Skeletal muscle cell (primary cell): ENCODE measurements around the gene HNRNPA1.
"Not testable (repeated sequence)": the region's sequence is repeated elsewhere in the genome, so short reads cannot be mapped to it uniquely, and the experiment has no call there.

Experiments used
- DNase-seq: peaks from one replicate; pipeline ENCODE4 v3.0.0-alpha.2; 2010; ENCODE audit warnings: low read depth
- H3K4me3 ChIP-seq: 2 replicates; pipeline ENCODE4 v1.5.1; 2011; ENCODE audit warnings: low read depth, mild to moderate bottlenecking, control low read depth, low read length, moderate library complexity

Gene HNRNPA1

DNA sequence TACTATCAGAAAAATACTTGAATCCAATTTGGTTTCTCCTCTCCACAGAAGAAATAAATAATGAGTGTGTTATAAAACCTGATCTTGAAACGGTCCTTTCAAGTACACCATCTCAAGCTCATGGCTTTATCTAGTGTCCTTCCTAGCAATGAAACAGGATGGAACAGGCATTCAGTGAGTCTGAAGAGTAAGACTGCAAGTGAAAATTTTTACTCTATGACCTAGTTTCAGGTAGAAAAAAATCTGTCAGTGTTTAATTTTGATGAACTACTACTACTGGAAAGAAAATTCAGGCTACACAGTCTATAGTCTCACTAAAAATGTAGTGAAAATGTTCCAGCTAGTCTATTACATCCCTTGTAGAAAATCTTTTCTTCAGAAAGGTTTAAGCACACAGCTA, 8.3 kb upstream of the HNRNPA1 start:
- no peak for DNase-seq

DNA sequence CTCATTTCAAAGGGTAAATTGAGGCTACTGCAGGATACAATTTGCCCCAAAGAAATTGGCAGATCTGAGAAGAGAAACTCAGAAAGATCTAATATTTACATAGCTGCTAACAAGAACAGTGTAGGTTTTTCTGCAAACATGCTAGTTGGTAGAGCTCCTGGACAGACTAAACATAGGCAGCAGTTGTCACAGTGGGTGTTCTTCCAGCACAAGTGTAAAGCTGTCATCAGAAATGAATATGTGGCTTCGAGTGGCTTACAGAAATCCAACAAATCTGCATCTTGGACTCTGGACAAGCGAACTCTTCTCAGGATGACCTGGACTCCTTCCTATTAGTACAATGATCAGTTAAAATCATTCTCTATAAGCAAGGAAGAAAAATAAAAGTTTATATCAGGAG, 6.5 kb upstream of the HNRNPA1 start:
- DNase-seq, result no peak
- H3K4me3 ChIP-seq, result no peak overlapping the region

More for the DNA sequence above, 8.3 kb upstream of the HNRNPA1 start:
- no peak overlapping the region for H3K4me3 ChIP-seq

DNA sequence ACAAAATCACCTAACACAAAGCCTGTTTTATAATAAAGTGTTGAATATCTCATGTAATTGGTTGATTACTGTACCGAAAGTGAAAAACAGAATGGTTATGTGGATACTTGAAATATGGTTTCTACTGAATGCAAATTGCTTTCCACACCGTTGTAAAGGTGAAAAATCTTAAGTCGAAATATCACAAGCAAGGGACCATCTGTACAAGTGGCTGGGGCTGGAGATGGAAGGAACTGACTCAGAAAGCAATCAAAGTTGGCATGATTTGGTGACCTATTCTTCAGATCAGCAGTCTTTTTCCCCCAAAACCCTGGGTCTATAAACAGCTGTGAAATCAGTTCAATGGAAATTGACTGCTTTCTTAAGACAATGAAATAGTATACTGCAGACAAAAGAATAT, 4.2 kb upstream of the HNRNPA1 start:
- H3K4me3 ChIP-seq, result no peak overlapping the region
- no peak for DNase-seq

DNA sequence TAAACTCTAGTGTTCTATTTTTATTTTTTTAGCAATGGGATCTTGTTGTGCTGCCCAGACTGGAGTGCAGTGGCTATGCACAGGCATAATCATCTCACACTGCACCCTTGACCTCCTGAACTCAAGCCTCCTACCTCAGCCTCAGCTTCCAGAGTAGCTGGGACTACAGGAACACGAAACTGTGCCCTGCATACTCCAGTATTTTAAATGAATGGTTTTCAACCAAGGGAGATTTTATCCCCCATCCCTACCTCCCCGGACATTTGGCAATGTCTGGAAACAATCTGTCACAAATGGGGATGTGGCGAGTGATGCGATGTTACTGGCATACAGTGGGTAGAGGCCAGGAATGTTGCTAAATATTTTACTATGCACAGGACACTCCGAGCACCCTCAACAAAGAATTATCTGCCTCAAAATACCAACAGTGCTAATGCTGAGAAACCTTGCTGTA, 2.7 kb upstream of the HNRNPA1 start:
- no peak for DNase-seq

DNA sequence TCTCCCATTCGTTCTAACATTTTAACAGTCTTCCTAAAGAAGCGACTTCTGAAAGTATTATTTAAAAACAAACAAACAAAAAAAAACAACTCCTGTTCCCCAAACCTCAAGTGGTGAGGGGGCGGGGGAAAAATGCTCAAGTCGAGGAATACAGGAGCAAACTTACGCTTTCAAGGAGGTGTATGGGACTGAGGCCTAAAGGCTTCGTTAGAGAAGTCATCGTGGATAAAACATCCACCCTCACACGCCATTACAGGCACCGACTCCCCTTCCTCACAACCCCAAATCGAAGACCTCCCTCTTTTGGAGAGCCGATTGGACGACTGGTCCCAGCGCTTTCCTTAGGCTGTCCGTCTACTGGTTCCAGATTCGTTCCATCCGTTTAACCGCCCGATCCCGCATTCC, 1.3 kb upstream of the HNRNPA1 start:
- DNase-seq, result no peak
- H3K4me3 ChIP-seq, result peak overlapping the region; percentile 58

More for the DNA sequence above, 2.7 kb upstream of the HNRNPA1 start:
- peak overlapping the region; percentile 58 for H3K4me3 ChIP-seq

DNA sequence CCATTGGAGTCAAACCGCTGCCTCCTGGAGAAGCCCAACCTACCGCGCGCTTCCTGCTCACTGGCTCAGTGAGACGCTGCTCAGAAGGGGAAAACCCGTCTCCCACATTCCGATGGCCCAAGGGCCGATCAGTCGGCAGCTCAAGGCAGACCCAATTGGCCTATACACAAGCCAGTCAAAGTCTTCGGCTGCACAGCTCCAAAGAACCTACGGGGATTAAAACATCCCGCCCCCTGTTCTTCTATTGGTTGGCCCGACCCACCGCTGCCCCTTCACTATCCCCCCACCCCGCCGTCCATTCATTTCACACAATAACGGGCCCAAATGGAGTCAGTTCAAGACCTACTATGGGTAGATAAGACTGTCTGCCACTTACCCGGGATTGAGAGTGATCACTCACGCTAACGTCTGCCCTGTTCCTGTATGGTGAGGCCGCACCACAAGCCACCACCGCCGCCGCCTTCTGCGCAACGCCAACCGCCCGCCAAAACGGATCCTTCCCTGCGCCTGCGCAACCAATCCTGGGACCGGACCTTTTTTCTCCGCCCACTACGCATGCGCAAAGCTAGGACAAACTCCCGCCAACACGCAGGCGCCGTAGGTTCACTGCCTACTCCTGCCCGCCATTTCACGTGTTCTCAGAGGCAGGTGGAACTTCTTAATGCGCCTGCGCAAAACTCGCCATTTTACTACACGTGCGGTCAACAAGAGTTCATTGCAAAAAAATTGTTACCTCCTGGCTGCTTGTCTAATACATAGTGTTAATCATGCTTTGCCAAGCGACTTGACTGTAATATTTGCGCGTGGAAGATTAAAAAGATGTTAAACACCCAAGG, 676 bp upstream of the HNRNPA1 start, which contains the start of gene CBX5:
TSS of gene CBX5 (minus strand) at position 491 of the 836 bp plus-strand sequence. CDS start 22,472 bp downstream, outside the sequence.
- peak within 1 kb of the TSS; percentile 58 for H3K4me3 ChIP-seq
- peak; percentile 100 for DNase-seq

DNA sequence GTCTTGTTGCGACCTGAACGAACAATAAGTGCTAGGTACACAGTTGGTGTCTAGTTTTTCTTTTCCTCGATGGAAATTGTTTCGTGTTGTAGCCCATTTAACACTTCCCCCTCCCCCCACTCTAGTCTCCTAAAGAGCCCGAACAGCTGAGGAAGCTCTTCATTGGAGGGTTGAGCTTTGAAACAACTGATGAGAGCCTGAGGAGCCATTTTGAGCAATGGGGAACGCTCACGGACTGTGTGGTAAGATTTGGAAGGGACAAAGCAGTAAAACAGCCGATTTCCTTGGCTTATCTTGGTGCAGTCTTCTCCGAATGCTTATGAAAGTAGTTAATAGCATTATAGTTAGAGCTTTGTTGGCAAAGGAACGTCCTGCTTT, 724 bp downstream of the HNRNPA1 start:
- DNase-seq, result not testable (repeated sequence)
- peak overlapping the region; percentile 58 for H3K4me3 ChIP-seq

DNA sequence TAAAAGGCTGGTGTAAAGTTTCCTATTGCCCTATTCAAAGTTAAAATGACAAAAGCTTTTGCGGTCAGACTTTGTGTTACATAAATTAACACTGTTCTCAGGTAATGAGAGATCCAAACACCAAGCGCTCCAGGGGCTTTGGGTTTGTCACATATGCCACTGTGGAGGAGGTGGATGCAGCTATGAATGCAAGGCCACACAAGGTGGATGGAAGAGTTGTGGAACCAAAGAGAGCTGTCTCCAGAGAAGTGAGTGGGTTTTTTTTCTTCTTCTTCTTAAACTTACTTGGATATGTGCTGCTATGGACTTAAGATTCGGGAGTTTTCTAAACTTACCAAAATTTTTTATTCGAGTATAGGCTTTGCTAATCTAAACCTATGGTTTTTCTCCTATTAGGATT, 1.2 kb downstream of the HNRNPA1 start:
- peak overlapping the region; percentile 58 for H3K4me3 ChIP-seq
- DNase-seq, result not testable (repeated sequence)

DNA sequence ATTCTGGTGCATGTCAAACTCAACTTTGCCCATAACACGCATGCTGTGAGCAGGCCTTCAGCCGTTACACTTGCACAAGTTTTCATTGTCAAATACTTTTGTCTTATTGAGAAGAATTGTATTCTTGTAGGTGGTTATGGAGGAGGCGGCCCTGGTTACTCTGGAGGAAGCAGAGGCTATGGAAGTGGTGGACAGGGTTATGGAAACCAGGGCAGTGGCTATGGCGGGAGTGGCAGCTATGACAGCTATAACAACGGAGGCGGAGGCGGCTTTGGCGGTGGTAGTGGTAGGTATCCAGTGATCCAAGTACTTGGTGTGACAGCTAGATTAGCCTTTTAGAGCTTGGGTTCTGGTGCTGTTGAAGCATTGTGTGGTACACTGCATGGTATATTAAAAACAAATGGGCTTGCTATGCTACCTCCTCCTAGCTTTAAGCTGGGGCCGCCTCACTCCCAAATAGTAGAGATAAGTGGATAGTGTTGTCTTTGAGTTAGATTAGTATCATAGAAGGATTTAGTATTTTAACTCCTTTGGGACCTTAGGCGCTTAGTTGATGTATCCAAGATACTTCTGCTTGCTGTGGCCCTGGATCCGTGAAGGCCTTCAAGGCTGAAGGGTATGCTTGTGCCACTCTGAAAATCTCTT, 2.5 kb downstream of the HNRNPA1 start:
- DNase-seq, result no peak

DNA sequence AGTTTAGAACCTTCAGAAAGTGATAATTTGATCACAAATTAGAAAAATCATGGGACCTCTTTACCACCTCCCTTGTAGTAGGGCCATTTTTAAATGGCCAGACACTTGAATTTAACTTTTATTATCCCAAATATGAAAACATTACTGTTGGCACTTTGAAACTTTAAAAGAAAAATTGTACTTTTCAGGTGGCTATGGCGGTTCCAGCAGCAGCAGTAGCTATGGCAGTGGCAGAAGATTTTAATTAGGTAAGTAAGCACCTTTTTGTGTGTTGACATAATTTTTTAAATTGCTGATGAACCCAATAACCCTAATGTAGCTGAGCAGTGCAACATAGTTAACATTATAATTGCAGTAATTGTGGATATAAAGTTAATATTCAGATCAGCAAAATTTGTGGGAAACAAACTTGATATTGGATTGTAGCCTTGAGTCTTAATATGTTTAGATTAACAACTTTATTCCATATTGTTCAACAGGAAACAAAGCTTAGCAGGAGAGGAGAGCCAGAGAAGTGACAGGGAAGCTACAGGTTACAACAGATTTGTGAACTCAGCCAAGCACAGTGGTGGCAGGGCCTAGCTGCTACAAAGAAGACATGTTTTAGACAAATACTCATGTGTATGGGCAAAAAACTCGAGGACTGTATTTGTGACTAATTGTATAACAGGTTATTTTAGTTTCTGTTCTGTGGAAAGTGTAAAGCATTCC, 3.7 kb downstream of the HNRNPA1 start:
- peak overlapping the region; percentile 58 for H3K4me3 ChIP-seq
- DNase-seq, result not testable (repeated sequence)

More for the DNA sequence above, 2.5 kb downstream of the HNRNPA1 start:
- peak overlapping the region; percentile 58 for H3K4me3 ChIP-seq

DNA sequence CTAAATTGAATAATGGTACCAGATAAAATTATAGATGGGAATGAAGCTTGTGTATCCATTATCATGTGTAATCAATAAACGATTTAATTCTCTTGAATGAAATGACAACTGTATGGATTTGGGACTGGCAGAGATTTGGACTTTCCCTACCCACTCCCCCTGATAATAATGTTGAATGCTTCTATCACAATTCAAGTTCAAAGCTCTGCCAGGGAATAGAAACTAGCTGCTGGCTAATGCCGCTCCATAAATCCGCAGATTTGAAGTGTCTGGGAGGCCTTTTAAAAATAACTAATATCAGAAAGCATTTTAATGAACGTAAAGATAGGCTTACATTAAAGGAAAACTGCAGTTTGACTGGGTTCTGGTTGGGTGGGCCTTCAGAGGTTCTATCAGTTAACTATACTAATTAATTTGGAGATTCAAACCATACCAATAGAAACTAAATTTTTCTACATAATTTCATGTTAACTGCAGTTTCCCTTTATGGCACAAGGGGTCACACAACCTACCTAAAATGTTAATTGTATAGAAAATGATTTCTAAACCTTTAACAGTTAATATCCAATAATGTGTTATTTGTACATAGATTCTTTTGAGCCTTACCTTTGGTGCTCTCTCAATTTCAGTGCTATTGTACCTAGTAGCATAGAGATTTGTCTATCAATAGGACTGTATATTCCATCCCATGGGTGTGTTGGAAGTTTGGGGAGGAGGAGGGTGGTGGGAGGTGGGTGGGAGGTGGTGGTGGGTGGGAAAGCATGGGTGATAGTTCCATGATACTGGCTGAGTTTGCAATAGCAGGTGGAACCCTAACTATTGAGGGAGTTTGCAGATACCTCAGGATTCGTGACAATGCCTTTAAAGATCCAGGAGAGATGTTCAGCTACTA, 4.9 kb downstream of the HNRNPA1 start:
- H3K4me3 ChIP-seq, result no peak overlapping the region
- DNase-seq, result no peak

DNA sequence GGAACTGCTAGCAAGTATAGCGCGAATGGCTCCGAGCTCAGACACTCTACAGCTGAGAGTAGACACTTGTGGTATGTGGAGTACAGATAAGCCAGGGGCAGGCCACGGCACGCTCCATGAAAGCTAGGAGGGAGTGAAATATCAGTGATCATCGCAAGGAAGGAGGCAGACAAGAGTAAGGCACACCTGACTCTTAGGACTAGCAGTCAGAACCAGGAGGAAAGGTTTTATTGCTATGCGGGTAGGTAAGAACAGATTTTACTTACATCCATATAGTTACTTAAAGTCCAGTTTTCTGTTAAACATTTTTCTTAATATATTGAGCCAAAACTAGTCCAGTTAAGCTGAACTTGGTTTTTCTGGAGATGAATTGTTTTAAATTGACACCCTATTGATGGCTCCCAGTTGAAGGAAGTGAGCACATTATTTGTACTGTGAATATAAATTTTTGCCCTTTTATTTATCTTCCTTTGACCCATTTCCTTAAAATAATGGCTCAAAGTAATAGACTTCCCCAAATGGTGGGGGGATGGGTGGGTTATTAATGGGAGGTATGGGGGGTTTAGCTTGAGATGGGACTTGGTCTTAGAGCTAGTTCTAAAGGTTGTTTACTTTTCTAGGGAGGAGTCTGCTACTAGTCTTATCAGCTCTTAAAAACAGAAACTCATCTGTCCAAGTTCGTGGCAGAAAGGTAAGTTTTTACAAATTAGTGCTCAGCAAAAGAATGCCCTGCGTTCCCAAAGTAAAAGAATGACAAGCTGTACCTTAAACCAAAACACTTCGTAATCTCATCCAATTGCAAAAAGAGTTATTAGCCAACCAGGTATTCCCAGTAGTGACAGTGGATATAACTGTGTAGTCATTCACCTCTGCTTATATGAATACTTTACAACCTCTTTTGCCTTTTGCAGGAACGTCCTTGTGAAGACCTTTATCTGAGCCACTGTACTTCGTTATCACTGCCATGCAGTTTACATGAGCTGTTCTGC, 5.8 kb downstream of the HNRNPA1 start:
- DNase-seq, result no peak

DNA sequence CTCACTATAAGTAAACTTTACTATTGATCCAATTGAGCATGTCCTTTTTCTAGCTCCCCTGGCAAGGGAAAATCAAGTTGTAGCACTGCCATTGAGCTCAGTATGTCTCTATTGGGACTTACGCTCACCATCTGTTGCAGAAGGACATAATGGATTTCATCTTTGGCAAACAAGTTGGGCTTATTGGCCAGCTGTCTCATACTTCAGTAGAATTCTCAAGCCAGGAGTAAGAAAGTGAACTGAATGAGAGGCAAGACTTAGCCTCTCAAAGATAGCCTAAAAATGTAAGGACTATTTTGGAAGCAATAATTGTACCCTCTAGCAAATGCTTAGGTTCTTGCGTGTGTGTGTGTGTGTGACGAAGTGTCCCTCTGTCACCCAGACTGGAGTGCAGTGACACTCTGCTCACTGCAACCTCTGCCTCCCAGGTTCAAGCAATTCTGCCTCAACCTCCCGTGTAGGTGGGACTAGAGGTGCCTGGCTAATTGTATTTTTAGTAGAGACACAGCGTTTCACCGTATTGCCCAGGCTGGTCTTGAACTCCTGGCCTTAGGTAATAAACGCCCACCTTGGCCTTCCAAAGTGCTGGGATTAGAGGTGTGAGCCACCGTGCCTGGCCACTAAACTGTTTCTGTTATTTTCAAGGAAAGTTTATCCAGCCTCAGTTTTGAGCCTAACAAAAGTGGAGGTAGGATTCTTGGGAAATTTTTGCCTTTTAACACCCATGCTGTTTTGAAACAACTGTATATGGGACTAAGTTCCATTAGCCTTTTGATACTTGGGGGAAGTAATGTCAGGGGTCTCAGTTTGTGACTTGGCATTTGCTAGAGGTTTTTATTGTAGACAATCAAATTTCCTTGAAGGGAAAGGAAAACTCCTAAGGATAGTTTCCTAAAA, 7.0 kb downstream of the HNRNPA1 start:
- no peak overlapping the region for H3K4me3 ChIP-seq
- DNase-seq, result no peak

More for the DNA sequence above, 5.8 kb downstream of the HNRNPA1 start:
- no peak overlapping the region for H3K4me3 ChIP-seq

DNA sequence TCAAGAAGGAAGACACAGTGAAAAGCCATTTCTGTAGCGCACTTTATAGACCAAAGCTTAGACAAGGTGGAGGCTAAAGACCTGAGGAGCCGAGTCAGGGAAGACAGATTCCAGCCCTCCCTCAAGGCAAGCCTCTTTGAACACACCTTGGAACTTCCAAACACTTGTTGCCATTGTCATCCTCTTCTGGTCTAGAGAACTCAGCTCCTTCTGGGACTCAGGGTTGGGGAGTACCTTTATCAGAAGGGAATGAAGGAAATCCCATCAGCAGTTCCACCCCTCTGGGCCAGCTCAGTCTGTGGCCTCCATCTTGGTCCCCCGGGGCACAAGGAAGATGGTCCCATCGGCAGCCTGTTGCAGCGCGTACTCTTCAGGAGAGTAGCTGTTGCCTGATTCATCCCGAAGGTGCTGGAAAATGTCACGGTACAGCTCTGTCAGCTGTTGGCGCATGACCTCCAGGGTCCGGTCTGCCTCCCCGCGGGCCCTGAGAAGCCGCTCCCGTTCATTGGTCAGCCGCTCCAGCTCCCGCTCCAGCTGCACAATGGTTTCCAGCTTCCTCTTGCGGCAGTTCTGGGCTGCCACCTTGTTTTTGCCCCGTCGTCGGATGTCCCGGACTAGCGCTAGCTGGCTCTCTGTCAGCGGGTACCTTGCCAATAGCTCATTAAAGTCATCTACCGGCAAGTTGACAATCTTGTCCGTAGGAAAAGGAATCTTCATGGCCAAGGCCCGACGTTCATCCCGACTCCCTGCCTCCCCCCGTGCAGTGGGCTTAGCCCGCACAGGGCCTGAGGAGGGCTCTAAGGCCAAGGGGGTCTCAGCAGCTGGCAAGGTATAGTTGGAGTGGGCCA, 11.8 kb downstream of the HNRNPA1 start:
- H3K4me3 ChIP-seq, result no peak overlapping the region
- DNase-seq, result no peak

DNA sequence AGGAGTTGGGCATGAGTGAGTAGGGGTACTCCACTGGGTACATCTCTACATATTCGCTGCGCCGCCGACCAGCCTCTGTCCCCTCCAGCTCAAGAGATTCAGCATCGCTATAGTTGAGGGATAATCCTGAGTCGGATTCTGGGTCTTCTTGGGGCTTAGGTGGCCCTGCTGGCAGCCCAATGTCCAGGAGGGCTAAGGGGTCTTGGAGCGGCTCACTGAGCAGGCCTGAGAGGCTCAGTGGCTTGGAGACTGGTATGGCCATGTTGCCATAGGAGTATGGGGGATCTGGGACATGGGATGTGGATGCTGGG, 12.4 kb downstream of the HNRNPA1 start:
- H3K4me3 ChIP-seq, result no peak overlapping the region
- DNase-seq, result no peak
